Activated gamma-delta T cell (primary cell): ENCODE data around the gene SERPINA12.

ENCODE experiments used
- DNase-seq: peaks from one replicate; lab custom pipeline; 2025; lab: John Stamatoyannopoulos, UW
- total RNA-seq, 2 donors: gene quantifications; one replicate each; lab custom pipeline; 2026; lab: John Stamatoyannopoulos, UW

The SERPINA12 gene
- total RNA-seq: 0 reads per million in 2 donors

GRCh38 chr14:94509356-94509755 lies at the start of gene SERPINA12:
TSS of gene SERPINA12 (minus strand) at chr14:94509469. CDS start at chr14:94498397, 11,072 bp downstream.
- no peak for DNase-seq

GRCh38 chr14:94558842-94559241 lies 49.6 kb upstream of the SERPINA12 start:
- DNase-seq: no peak

GRCh38 chr14:94557327-94557726 lies 48.1 kb upstream of the SERPINA12 start:
- DNase-seq: no peak

- no peak for DNase-seq
Measured at GRCh38 chr14:94555991-94556390, 46.7 kb upstream of the SERPINA12 start.

- no peak for DNase-seq
Measured at GRCh38 chr14:94550041-94550440, 40.8 kb upstream of the SERPINA12 start.

- no peak for DNase-seq
Measured at GRCh38 chr14:94548999-94549985, 40.0 kb upstream of the SERPINA12 start.

GRCh38 chr14:94548131-94548998 lies 39.1 kb upstream of the SERPINA12 start:
- DNase-seq: no peak

GRCh38 chr14:94547726-94548125 lies 38.5 kb upstream of the SERPINA12 start:
- no peak for DNase-seq

- no peak for DNase-seq
Measured at GRCh38 chr14:94547151-94547680, 37.9 kb upstream of the SERPINA12 start.

GRCh38 chr14:94545131-94545841 lies 36.0 kb upstream of the SERPINA12 start:
- no peak for DNase-seq

GRCh38 chr14:94544726-94545125 lies 35.5 kb upstream of the SERPINA12 start:
- no peak for DNase-seq

GRCh38 chr14:94543449-94544124 lies 34.3 kb upstream of the SERPINA12 start:
- no peak for DNase-seq

GRCh38 chr14:94542811-94543440 lies 33.7 kb upstream of the SERPINA12 start:
- DNase-seq: no peak

GRCh38 chr14:94542111-94542810 lies 33.0 kb upstream of the SERPINA12 start:
- no peak for DNase-seq

- no peak for DNase-seq
Measured at GRCh38 chr14:94541234-94541975, 32.1 kb upstream of the SERPINA12 start.

GRCh38 chr14:94540031-94540794 lies 30.9 kb upstream of the SERPINA12 start:
- DNase-seq: no peak

GRCh38 chr14:94539181-94539580 lies 29.9 kb upstream of the SERPINA12 start:
- DNase-seq: no peak

GRCh38 chr14:94538070-94538740 lies 28.9 kb upstream of the SERPINA12 start:
- no peak for DNase-seq
